Measurements from ENCODE around the gene FMN2. TPM values are rescaled to one million over a fixed set of nuclear protein-coding genes. Genes with fewer than 3 reads are reported as not detected.

The FMN2 gene
- total RNA-seq, 4 donors from 2014 or later, result 3.6 to 35.5 (median 5.6) TPM

GRCh38 chr1:240306673-240307072, 215.0 kb downstream of the FMN2 start:
- no peak for DNase-seq
- intact Hi-C loops (cut with DNase I; ENCODE audit: low total_unique reads), result no loop called here
- 70 to 75% methylated on average over 2 of the region's 2 CpGs for WGBS, 2 donors (ENCODE audit: low coverage in 1 of 2)
- Histone ChIP-seq H3K27me3 (no peaks in the 10 kb centered on the region), H3K27ac (no peak overlapping the region), H3K36me3 (no peaks in the 10 kb centered on the region), H3K4me1 (peaks cover 0 to 9% (median 3%) of the 10 kb centered on the region in 4 donors), H3K9me3 (no peaks in the 10 kb centered on the region), H3K4me3 (no peak overlapping the region)
- in situ Hi-C loops (cut with MboI; ENCODE audit: low pct_ligation_motif_present in 1 of 4, low pct_unique_long_range_greater_than_20kb in 1 of 4, low sequenced_read_pairs in 3 of 4), result no loop called here
- no peak for TF ChIP-seq POLR2A (IDR thresholded peaks at IDR 0.05)
- TF ChIP-seq, protein P1, sequence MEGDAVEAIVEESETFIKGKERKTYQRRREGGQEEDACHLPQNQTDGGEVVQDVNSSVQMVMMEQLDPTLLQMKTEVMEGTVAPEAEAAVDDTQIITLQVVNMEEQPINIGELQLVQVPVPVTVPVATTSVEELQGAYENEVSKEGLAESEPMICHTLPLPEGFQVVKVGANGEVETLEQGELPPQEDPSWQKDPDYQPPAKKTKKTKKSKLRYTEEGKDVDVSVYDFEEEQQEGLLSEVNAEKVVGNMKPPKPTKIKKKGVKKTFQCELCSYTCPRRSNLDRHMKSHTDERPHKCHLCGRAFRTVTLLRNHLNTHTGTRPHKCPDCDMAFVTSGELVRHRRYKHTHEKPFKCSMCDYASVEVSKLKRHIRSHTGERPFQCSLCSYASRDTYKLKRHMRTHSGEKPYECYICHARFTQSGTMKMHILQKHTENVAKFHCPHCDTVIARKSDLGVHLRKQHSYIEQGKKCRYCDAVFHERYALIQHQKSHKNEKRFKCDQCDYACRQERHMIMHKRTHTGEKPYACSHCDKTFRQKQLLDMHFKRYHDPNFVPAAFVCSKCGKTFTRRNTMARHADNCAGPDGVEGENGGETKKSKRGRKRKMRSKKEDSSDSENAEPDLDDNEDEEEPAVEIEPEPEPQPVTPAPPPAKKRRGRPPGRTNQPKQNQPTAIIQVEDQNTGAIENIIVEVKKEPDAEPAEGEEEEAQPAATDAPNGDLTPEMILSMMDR (IDR thresholded peaks at IDR 0.05), result no peak
- TF ChIP-seq POLR2AphosphoS5 (IDR thresholded peaks at IDR 0.05), result no peak
- no peak for TF ChIP-seq EP300 (IDR thresholded peaks at IDR 0.05; ENCODE audit: low read depth)

- TF ChIP-seq POLR2AphosphoS5 (IDR thresholded peaks at IDR 0.05) (no peak), POLR2A (IDR thresholded peaks at IDR 0.05) (no peak), EP300 (IDR thresholded peaks at IDR 0.05; ENCODE audit: low read depth) (no peak)
- TF ChIP-seq, protein P1 (IDR thresholded peaks at IDR 0.05), result no peak
- intact Hi-C loops (cut with DNase I; ENCODE audit: low total_unique reads), result no loop called here
- no peaks in the 10 kb centered on the region for H3K9me3 ChIP-seq
- no peaks in the 10 kb centered on the region for H3K27me3 ChIP-seq
- no peaks in the 10 kb centered on the region for H3K36me3 ChIP-seq
- no peak overlapping the region for H3K4me3 ChIP-seq
- in situ Hi-C loops (cut with MboI; ENCODE audit: low pct_ligation_motif_present in 1 of 4, low pct_unique_long_range_greater_than_20kb in 1 of 4, low sequenced_read_pairs in 3 of 4), result no loop called here
- DNase-seq, result no peak
- WGBS, 2 donors (ENCODE audit: low coverage in 1 of 2), result 49 to 75% methylated on average over 3 of the region's 3 CpGs
- H3K4me1 ChIP-seq, result peaks cover 0 to 9% (median 3%) of the 10 kb centered on the region in 4 donors
- no peak overlapping the region for H3K27ac ChIP-seq
These were observed 216.4 kb downstream of the FMN2 start for GRCh38 chr1:240308096-240308495.

- H3K4me3 ChIP-seq, result no peak overlapping the region
- 27 to 61% methylated on average over 2 to 4 of the region's 4 CpGs for WGBS, 2 donors (ENCODE audit: low coverage in 1 of 2)
- no peaks in the 10 kb centered on the region for H3K27me3 ChIP-seq
- intact Hi-C loops (cut with DNase I; ENCODE audit: low total_unique reads), result loop anchor here (5.0 kb wide), 1 partner anchor 47 kb away; no protein-coding TSS in a partner anchor
- H3K36me3 ChIP-seq, result no peaks in the 10 kb centered on the region
- no peak for DNase-seq
- in situ Hi-C loops (cut with MboI; ENCODE audit: low pct_ligation_motif_present in 1 of 4, low pct_unique_long_range_greater_than_20kb in 1 of 4, low sequenced_read_pairs in 3 of 4), result no loop called here
- TF ChIP-seq POLR2A (IDR thresholded peaks at IDR 0.05), result no peak
- no peak for TF ChIP-seq POLR2AphosphoS5 (IDR thresholded peaks at IDR 0.05)
- no peak for TF ChIP-seq EP300 (IDR thresholded peaks at IDR 0.05; ENCODE audit: low read depth)
- TF ChIP-seq, protein P1 (IDR thresholded peaks at IDR 0.05), result no peak
- H3K4me1 ChIP-seq, result peaks cover 0 to 9% (median 4%) of the 10 kb centered on the region in 4 donors
- no peaks in the 10 kb centered on the region for H3K9me3 ChIP-seq
- H3K27ac ChIP-seq, result no peak overlapping the region
These were observed 218.1 kb downstream of the FMN2 start for GRCh38 chr1:240309769-240310168.

DNA sequence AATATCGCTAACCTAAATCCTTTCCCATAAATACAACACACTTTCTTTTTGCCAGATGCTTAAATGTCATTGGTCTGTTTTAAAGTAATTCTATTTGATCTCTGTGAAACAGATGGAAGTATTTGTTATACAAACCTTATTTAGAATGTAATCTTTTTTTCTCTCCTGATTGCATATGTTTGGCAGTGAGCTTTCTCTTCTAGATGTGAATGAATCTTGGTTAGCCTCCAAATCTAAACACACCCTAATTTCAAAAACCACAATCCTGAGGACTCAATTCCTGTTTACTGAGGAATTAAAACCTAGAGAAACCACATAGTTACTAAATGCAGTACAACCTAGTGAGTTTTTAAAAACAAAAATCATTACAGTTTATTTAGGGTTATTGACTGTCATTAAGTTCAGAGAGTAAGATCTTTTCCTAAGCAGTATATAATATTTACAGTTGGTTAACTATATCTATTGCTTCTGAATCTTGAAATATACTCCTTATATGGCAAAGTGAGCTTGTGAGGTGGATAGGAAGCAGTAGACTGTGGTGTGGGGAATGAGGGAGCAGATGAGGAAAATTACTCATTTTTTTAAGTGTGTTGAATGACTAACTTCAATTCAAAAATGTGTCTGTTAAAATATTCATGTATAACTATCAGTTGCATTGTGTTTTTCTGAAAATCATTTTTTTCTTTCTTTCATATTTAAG, 218.7 kb downstream of the FMN2 start:
- 33 to 67% methylated on average over 1 of the region's 1 CpG for WGBS, 2 donors (ENCODE audit: low coverage in 1 of 2)
- no peaks in the 10 kb centered on the region for H3K9me3 ChIP-seq
- in situ Hi-C loops (cut with MboI; ENCODE audit: low pct_ligation_motif_present in 1 of 4, low pct_unique_long_range_greater_than_20kb in 1 of 4, low sequenced_read_pairs in 3 of 4), result no loop called here
- DNase-seq, result no peak
- no peaks in the 10 kb centered on the region for H3K27me3 ChIP-seq
- no peak overlapping the region for H3K27ac ChIP-seq
- intact Hi-C loops (cut with DNase I; ENCODE audit: low total_unique reads), result loop anchor here (5.0 kb wide), 1 partner anchor 48 kb away; no protein-coding TSS in a partner anchor
- peaks cover 0 to 9% (median 4%) of the 10 kb centered on the region in 4 donors for H3K4me1 ChIP-seq
- H3K4me3 ChIP-seq, result no peak overlapping the region
- no peaks in the 10 kb centered on the region for H3K36me3 ChIP-seq
- TF ChIP-seq EP300 (IDR thresholded peaks at IDR 0.05; ENCODE audit: low read depth) (no peak), POLR2A (IDR thresholded peaks at IDR 0.05) (no peak), POLR2AphosphoS5 (IDR thresholded peaks at IDR 0.05) (no peak)
- TF ChIP-seq, protein P1 (IDR thresholded peaks at IDR 0.05), result no peak
